ENCODE data around the gene USP20.

The USP20 gene

DNA sequence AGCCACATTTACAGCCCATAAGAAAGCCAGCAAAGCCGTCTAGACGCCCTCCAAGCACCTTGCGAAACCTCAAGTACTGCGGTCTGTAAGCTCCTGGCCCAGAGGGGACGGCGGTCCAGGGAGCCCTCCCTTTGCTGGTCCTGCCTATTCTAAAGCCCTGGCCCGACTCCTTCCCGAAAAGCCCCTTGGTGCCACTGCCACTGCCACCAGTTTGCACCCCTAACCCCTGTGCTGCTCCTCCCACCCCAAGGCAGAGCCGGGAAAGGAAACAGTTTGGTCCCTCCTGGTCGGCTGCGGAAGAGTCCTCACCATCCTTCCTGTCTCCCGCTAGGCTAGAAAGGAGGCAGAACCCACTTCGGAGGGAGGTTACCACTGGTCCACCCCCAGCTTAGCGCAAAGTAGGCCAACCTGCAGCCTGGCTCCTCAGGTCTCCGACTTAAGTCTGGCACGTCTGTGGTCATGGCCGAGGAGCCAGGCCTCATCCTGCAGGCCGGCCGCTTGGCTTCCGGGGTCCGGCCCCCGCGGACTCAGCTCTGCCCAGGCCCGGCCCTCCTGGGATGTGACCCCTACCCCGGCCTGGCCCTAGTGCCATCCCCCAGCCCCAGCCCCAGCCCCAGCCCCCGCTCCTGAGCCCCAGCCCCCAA, 12.2 kb upstream of the USP20 start:
- DNase-seq (ENCODE audit: extremely low spot score, insufficient read length, low read depth) (no peak), FAIRE-seq (no peak)

DNA sequence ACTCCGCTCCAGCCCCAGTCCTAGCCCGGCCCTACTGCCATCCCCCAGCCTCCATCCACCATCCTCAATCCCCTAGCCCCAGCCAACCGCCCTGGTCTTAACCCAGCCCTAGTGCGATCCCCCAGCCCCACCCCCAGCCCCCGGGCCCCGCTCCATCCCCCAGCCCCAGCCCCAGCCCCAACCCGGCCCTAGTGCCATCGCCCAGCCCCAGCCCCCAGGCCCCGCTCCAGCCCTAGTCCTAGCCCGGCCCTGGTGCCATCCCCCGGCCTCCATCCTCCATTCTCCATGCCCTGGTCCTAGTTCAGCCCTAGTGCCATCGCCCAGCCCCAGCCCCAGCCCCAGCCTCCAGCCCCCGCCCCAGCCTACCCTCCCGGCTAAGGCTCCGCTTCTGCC, 11.7 kb upstream of the USP20 start:
- no peak for DNase-seq (ENCODE audit: extremely low spot score, insufficient read length, low read depth)
- FAIRE-seq = no peak

DNA sequence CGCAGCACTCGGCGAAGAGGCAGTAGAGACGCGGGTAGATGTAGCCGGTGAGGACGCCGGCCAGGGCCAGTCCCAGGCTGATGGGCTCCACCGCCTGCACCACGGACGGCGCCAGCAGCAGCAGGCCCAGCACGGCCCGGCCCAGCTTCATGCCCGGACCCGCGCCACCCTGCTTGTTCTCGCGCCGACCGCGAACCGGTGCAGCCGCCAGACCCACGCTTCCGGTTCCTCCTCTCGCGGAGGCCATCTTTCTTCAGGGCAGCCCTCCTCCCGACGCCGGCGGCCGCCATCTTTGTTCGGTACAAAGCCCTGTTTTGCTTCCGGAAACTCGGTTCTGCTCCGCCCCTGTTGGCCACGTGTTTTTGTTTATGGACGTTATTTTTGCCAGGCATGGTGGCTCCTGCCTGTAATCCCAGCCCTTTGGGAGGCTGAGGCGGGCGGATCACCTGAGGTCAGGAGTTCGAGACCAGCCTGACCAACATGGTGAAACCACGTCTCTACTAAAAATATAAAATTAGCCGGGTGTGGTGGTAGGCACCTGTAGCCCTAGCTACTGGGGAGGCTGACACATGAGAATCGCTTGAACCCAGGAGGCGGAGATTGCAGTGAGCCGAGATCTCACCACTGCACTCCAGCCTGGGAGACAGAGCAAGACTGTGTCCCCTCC, 11.2 kb upstream of the USP20 start, which contains the start of gene TOR1A:
Gene TOR1A (minus strand): TSS at position 202 of the 667 bp plus-strand sequence. CDS start 51 bp downstream, at position 151.
- DNase-seq (ENCODE audit: extremely low spot score, insufficient read length, low read depth) (peak; percentile 89), FAIRE-seq (peak; percentile 83)

DNA sequence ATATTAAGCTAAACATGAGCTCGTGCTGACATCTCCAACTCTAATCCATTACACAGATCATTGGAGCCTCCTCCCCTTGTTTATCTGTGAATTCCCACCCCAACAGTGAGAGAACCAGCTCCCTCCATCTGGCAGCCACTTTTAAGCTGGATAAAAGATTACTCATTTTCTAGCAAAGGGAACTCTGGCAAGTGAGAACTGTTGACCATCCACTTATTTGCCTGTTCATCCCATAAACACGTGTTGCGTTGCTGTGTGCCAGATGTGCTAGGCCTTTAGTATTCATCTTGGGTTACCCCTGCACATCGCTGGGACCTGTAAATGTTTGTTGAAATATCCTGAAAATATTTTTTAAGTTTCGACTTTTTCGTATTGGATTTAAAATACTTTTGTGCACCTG, 8.9 kb upstream of the USP20 start:
- DNase-seq (ENCODE audit: extremely low spot score, insufficient read length, low read depth) (no peak), FAIRE-seq (no peak)

DNA sequence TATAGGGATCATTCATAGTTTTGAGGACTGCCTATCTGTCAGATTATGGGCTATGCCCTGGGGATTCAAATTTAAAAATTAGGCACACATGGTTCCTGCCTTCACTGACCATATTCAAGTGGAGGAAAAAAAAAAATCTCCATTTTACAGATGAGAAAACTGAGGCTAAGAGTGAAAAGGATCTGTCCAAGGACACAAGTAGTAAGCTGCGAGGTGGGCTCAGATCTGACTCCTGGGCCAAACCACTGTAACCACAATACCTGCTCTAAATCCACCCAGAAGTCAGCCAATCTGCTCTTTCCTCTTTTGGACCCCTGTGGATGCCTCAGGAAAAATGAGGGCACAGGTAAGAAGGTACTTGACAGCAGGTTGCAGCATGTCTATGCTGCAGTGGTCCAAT, 8.5 kb upstream of the USP20 start:
- DNase-seq (ENCODE audit: extremely low spot score, insufficient read length, low read depth) = no peak
- no peak for FAIRE-seq

DNA sequence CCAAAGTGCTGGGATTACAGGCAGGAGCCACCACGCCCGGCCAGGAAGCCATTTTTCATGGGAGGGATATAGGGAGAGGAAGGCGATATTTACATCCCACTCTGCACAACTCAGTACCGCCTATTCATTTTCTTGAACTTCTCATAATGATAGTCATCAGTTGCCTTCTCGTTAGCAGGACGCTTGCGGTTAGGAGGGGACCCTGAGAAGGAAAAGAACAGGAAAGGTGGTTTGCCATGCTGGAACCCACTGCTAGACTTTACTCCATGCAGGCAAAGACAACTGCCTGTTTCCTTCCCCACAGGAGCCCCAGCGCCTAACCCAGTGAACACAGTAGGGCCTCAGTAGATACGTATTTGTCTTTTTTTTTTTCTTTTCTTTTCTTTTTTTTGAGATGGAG, 7.2 kb upstream of the USP20 start:
- no peak for FAIRE-seq
- no peak for DNase-seq (ENCODE audit: extremely low spot score, insufficient read length, low read depth)

DNA sequence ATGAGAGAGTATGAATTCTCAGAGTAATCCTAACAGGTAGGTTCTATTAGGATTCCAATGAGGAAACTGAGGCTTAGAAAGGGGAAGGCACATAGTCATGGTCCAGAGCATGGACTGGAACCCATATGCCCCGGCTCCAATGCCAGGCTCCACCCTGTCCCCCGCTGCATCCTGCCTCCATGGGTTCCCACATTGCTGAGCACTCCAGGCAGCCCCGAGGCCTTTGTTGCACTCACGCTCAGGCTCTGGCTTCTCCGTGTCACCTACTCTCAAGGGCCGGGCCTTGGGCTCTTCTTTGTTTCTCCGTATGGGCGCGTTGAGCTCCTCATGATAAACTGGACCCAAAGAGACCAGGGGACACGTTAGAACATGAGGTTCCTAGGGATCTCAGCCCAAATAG, 6.3 kb upstream of the USP20 start:
- DNase-seq (ENCODE audit: extremely low spot score, insufficient read length, low read depth) (no peak), FAIRE-seq (no peak)

DNA sequence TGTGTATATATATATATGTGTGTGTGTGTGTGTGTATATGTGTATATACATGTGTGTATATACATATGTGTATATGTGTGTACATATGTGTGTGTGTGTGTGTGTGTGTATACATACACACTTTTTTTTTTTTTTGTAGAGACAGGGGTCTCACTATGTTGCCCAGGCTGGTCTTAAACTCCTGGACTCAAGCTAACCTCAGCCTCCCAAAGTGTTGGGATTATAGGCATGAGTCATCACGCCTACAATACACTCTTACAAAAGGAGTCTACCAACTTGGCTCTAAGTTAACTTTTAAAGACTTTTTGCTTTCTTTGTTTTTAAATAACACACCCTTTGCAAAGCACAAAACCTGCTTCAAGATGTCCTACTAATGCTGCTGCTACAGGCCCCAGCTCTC, 2.3 kb upstream of the USP20 start:
- no peak for DNase-seq (ENCODE audit: extremely low spot score, insufficient read length, low read depth)
- FAIRE-seq = no peak

DNA sequence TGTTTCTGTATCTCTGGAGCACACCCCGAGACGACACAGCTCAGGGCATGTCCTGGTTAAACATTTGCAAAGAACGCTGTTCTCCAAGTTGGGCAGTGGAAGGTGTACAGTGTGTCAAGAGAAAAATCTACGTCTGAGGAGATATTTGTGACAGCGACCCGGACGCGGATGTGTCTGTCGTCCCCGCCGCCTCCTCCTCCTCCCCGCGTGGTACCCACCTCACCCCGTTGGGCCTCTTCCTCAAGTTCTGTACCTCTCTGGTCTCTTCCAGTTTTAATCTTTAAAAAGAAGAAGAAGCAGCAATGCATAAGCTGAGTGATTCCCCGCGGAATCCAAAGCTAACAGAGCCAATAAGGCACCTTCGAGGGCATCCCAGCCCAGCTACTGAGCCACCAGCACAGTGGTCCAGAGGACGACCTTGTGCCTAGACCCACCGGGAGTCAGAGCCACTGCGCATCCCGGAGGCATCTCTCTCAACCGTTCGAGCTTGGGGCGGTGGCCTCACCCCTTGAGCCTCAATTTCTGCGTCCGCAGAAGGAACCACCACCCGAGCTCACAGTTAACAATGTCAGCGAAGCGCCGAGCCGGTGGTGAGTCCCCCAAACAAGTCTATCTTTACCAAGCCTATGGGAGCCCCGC, 650 bp upstream of the USP20 start:
- FAIRE-seq (peak; percentile 48), DNase-seq (ENCODE audit: extremely low spot score, insufficient read length, low read depth) (no peak)

DNA sequence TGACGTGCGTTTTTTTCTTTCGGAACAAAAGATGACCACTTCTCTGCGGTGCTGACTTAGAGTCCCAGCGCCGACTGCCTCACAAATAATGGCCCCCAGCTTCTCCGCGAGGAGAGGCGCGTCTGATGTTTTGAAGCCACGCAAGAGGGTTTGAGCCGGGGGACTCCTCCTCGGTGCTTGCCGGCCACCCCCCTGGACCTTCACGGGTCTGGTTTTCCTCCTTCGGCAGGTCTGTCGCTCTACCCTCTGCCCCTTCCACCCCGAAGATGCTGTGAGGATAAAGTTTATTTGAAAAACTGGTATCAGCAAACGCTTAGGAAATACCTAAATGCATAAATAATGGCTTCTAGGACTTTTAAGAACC, 584 bp downstream of the USP20 start:
- no peak for FAIRE-seq
- no peak for DNase-seq (ENCODE audit: extremely low spot score, insufficient read length, low read depth)

DNA sequence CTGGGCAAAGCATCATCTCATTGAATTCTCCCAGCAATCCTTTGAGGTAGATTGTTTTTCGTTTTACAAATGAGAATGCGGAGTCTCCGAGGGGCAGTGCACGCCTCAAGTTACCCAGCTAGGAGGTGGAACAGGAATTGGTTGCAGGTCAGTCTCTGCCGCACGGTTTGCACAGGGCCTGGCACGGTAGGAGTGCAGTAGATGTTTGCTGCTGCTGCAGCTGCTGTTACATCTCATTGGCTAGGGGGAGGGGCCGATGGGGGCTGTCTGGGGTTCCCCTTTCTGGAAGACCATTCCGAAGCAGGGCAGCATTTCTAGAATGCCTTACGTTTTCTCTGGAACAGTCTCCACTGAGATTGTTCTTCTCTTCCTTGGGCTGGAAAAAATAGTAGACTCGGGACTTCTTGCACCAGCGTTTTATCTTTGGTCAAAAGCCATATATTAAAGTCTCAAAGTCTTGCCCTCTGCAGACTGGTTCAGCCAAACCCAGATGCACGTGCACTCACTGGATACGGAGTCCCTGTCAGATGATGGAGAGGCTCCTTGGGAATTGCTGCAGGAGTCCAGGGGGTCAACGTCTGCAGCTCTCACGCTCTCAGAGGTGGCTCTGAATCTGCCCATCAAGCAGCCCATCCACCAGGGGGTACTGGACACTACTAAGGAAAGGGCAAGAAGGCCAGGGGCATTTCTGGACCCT, 1.2 kb downstream of the USP20 start:
- no peak for FAIRE-seq

DNA sequence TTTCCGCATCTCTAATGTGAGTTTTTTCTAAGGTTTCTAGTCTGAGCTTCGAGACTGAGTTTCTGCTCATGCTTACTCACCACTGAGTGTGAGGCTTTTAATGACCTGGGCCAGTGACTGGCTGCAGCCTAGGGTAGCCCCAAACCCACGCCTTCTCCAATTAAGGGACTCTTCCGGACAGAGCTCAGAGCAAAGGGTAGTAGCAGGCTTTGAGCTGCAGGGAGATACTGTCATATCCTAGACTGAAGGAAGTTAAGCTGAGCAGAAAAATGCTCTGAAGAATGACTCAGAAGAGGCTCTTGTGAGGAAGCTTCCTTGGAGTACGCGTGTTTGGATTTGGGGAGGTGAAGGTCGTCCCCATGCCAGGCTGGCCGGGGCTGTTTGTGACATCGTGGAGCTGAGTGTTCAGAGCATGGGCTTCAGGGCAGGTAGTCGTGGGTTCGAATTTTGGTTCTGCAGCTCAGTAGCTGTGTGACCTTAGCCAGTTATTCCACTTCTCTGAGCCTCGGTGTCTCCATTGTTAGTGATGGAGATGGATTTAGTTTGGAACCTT, 3.5 kb downstream of the USP20 start:
- FAIRE-seq (no peak), DNase-seq (ENCODE audit: extremely low spot score, insufficient read length, low read depth) (no peak)

More for the DNA sequence above, 1.2 kb downstream of the USP20 start:
- DNase-seq (ENCODE audit: extremely low spot score, insufficient read length, low read depth) = no peak

DNA sequence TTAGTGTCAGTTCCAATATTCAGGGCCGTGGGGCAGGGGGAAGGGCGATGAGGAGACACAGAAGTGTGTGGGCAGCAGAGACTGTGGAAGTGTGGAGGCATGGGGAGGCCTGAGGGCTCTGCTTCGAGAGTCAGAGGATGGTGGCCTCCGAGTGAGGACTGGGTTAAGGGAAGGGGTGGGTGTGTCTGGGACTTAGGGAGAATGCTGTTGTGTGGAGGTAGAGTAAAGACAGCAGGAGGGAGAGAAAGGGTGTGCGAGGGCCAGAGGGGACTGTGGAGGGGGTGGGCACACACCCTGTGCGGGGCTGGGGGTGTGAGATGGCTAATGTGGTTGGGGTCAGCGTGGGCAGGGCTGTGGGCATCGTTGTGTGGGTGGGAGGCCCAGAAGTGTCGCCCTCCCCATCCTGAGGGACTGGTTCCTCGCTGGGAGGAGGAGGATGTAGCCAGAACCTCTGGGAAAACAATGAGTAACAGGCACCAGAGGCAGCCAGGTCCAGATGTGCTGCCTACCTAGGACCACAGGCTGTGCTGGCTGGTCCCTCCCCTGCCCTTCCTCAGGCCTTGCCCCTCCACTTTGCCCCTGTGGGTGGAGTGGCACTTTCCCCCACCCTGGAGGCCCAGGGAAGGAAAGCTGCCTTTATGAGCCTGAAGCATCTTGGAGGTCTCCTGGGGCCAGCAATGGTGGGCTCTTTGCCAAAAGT, 4.2 kb downstream of the USP20 start:
- no peak for DNase-seq (ENCODE audit: extremely low spot score, insufficient read length, low read depth)
- no peak for FAIRE-seq

DNA sequence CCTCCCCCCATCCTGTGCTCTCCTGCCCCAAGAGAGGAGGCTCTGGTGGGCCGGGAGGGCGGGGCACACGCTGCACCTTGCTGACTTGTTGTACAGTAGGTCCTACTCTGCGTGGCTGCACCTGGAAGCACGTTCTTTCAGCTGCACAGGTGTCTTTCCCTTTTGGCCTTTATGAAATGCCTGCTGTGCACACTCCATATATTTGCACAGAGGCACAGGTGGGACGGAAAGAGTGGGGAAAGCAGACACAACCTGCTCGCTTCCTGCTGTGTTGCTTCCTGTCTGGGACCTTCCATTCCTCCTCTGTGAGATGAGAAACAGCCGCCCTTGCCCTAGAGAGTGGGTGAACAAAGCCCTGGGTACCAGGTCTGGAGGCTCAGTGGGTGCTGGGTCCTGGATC, 4.8 kb downstream of the USP20 start:
- no peak for FAIRE-seq
- DNase-seq (ENCODE audit: extremely low spot score, insufficient read length, low read depth) = no peak

DNA sequence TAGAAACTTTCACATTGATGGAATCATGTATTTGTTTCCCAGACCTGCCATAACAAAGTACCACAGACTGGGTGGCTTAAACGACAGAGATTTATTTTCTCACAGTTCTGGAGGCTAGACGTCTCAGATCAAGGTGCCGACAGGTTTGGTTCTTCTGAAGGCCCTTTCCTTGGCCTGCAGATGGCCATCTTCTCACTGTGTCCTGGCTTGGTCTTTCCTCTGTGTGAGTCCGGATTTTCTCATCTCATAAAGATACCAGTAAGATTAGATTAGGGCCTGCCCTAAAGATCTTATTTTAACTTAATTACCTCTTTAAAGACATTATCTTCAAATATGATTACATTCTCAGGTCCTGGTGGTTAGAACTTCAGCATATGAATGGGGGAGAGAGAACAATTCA, 5.8 kb downstream of the USP20 start:
- FAIRE-seq (no peak), DNase-seq (ENCODE audit: extremely low spot score, insufficient read length, low read depth) (no peak)

DNA sequence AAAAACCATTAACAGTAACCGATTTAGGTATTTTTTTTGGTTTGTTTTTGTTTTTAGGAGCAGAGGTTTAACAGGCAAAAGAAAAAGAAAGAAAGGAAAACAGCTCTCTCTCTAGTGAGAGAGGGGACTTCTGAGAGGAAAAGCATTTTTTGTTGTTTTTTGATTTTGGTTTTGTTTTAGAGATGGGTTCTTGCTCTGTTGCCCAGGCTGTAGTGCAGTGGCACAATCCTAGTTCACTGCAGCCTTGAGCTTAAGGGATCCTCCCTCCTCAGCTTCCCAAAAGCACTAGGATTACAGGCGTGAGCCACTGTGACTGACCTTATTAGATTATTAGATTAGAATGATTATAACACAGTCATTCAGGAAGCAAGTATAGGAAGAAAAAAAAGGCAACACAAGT, 10.1 kb downstream of the USP20 start:
- FAIRE-seq (no peak), DNase-seq (ENCODE audit: extremely low spot score, insufficient read length, low read depth) (no peak)

DNA sequence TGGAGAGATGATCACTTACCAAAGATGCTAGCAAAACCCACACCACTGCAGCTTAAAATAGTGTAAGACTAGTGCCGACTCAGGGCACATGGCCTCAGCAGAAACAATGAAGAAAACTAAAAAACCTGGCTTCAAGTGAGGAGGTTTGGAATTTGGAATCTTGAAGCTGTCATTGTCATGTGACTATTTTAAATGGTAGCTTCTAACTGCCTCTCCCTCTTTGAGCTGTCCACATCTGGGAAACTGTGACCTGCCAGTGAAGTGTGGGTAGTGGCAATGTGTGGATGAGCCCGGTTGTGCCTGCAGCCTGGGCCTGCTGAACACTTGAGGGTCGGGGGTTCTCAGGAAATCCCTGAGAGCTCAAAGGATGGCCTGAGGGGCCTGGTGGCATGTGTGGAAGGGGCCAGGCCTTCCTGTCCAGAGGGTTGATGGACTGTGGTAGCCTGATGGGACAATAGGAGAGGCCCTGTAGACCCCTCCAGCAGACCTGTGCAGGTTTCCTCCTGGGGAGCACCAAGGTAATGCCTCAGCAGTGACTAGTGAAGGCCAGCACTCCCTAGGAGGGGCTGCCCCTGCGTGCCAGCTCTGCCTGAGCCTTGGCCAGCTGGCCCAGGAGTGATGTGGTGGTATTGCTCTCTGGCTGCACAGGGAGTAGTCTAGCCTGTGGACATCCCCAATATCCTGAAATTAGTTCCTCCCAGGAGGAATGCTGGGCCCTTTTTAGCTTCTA, 13.6 kb downstream of the USP20 start:
- DNase-seq (ENCODE audit: extremely low spot score, insufficient read length, low read depth) (no peak), FAIRE-seq (no peak)

DNA sequence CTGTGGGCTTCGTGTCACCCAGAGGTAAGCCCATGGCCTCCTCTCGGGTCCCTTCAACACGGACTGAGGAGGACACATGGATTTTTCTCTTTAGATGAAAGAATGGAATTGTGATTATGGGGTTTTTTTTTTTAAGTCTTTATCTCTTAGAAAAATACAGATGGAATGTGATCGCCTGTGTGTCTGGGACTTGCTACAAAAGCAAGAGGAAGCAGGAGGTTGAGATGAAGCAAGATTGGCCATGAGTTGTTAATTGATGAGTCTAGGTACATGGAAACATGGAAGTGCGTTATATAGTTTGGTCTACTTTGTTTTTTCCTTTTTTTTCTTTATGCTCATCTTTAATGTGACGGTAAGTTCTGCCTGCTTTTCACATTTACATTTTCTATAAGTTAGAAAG, 14.6 kb downstream of the USP20 start:
- no peak for DNase-seq (ENCODE audit: extremely low spot score, insufficient read length, low read depth)
- no peak for FAIRE-seq

DNA sequence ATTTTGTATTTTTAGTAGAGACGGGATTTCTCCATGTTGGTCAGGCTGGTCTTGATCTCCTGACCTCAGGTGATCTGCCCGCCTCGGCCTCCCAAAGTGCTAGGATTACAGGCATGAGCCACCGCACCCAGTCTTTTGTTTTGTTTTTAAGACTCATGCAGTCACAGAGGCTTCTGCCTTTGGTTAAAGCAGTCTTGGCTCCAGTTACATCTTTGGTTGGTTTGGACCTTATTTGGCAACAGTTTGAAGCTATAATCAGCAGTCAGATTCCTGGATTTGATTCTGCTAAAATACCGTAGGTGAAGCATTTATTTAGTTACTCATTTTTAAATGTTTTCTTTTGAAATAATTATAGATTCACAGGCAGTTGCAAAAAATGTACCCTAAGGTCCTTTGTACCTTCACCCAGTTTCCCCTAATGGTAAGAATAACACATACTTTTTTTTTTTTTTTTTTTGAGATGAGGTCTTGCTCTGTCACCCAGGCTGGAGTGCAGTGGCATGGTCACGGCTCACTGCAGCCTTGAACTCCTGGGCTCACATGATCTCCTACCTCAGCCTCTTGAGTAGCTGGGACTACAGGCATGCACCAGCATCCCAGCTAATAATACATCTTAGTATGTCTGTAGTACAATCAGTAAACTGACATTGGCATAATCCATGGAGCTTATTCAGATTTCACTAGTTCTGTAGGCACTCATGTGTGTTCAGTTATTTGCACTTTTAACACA, 15.7 kb downstream of the USP20 start:
- FAIRE-seq (no peak), DNase-seq (ENCODE audit: extremely low spot score, insufficient read length, low read depth) (no peak)

All from GM18507 (cell line).